Esophagus squamous epithelium (tissue), 5 donors: ENCODE data around the gene GRID2. TPM values are rescaled to one million over a fixed set of nuclear protein-coding genes. Genes with fewer than 3 reads are reported as not detected.

Source experiments
- DNase-seq: peaks from one replicate; lab custom pipeline; 2025; lab: John Stamatoyannopoulos, UW
- H3K27ac ChIP-seq, 4 donors: fragments of 200-600 bp; sonication (generic); one replicate each; pipeline ENCODE4 v1.5.1; 2016 to 2019; ENCODE audit warnings: mild to moderate bottlenecking in 1 of 4
- H3K27me3 ChIP-seq, 4 donors: fragments of 200-600 bp; sonication (generic); 1 replicate in 3 of 4; 2 replicates in 1 of 4; pipeline versions ENCODE4 v1.5.1 to v1.6.0; 2017 to 2021; ENCODE audit warnings: antibody characterized with exemption in 1 of 4
- H3K36me3 ChIP-seq, 3 donors: fragments of 200-600 bp; sonication (generic); one replicate each; pipeline ENCODE4 v1.5.1; 2016 to 2019
- H3K4me1 ChIP-seq, 3 donors: fragments of 200-600 bp; sonication (generic); one replicate each; pipeline ENCODE4 v1.5.1; 2017 to 2019
- H3K4me3 ChIP-seq, 4 donors: fragments of 200-600 bp; sonication (generic); 1 replicate in 3 of 4; 2 replicates in 1 of 4; pipeline ENCODE4 v1.5.1; 2016 to 2019; ENCODE audit warnings: mild to moderate bottlenecking in 2 of 4, moderate library complexity in 1 of 4
- H3K9me3 ChIP-seq, 3 donors: fragments of 200-600 bp; sonication (generic); one replicate each; pipeline ENCODE4 v1.5.1; 2016 to 2019
- CTCF ChIP-seq, 6 experiments: fragments of 450-650 bp in 4 of 6; fragments of 200-600 bp in 2 of 6; sonication (generic) in 2 of 6; IDR thresholded peaks; one replicate each; pipeline ENCODE4 v1.5.1; 2016 to 2019; ENCODE audit warnings: antibody characterized with exemption in 6 of 6, mild to moderate bottlenecking in 4 of 6, moderate library complexity in 4 of 6
- POLR2A ChIP-seq, 4 donors: fragments of 450-650 bp; IDR thresholded peaks; one replicate each; pipeline ENCODE4 v1.6.1; 2017; ENCODE audit warnings: antibody characterized with exemption in 4 of 4, mild to moderate bottlenecking in 4 of 4, moderate library complexity in 3 of 4
- WGBS, 2 donors: methylation state at CpG; one replicate each; pipeline ENCODE4 v1.1.5; 2018; 5-methylcytosine and 5-hydroxymethylcytosine counted together
- intact Hi-C: fragments of 100-400 bp; cut with DNase I; formaldehyde crosslinking; loops from one replicate; pipeline ENCODE4 v1.15.0; 2022
- total RNA-seq, 4 donors: library from RNA; depleted of rRNA; stranded (reverse); fragments of >200 nt; gene quantifications; one replicate each; pipeline ENCODE4 v1.1.0, GENCODE V29; 2016
- donor health status: DM: yes; HTN: yes; CAD: no.

GRID2 gene
- total RNA-seq, 4 donors from 2014 or later: not detected

DNA sequence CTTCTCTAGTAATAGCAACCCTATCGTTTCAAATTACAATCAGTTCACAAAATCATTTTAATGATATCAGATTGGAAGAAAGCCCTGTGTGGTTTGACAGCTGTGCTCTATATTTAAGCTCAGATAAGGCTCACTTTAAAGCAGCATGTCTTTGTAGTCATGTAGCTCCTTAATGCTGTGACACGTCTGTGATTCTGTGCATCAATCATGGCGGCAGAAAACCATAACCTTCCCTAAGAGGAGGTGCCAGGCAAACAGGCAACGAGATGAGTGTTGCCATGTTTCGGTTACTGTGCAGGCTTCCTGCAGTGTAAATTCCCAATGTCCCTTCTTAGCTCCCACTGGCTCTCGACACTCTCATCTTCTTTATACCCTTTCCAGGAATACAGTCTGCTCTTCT lies 212.7 kb downstream of the GRID2 start:
- Histone ChIP-seq H3K4me1 (no peaks in the 10 kb centered on the region), H3K27me3 (no peaks in the 10 kb centered on the region), H3K36me3 (no peaks in the 10 kb centered on the region), H3K27ac (no peak overlapping the region), H3K9me3 (no peaks in the 10 kb centered on the region), H3K4me3 (no peak overlapping the region)
- TF ChIP-seq POLR2A (IDR thresholded peaks at IDR 0.05) (no peak), CTCF (IDR thresholded peaks at IDR 0.05) (no peak)
- intact Hi-C loops: no loop called here
- WGBS, 2 donors: 74 to 75% methylated on average over 6 of the region's 6 CpGs
- DNase-seq: no peak

DNA sequence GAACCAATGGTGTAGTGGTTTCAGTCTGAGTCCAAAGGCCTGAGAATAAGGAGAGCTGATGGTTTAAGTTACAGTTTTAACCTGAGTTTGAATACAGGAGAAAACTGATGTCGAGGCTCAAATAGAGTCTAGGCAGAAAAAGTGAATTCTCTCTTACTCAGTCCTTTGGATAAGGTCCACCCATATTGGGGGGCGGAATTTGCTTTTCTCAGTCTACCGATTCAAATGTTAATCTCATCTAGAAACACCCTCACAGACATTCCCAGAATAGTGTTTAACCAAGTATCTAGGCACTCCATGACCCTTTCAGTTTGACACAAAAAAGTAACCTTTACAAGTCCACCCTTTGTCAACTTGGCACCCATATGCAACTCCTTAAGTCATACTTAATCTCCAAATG lies 216.0 kb downstream of the GRID2 start:
- intact Hi-C loops: no loop called here

DNA sequence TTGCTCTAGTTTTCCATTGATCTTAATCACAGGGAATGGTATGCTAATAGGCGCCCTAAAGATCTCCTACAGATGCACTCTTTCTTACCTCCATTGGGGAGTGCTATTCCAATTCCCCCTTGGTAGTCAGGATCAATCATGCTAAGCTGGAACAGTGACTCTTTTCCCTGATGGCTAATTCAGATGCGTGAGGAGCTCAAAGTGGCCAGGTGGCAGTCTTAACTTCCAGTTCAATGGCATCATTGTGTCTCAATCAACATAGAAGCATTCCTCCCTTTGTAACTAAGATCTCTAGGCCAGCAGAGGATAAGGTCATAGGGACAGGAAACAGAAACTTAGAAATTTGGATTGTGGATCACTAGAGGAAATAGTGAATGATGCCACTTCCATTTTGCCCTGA lies 216.8 kb downstream of the GRID2 start:
- WGBS, 2 donors: 56 to 100% methylated on average over 1 to 2 of the region's 2 CpGs
- H3K27me3 ChIP-seq: no peaks in the 10 kb centered on the region
- no peak for TF ChIP-seq CTCF (IDR thresholded peaks at IDR 0.05)
- no peak for TF ChIP-seq POLR2A (IDR thresholded peaks at IDR 0.05)
- no peaks in the 10 kb centered on the region for H3K4me1 ChIP-seq
- H3K9me3 ChIP-seq: no peaks in the 10 kb centered on the region
- H3K27ac ChIP-seq: no peak overlapping the region
- no peak overlapping the region for H3K4me3 ChIP-seq
- no peak for DNase-seq
- intact Hi-C loops: no loop called here
- no peaks in the 10 kb centered on the region for H3K36me3 ChIP-seq

More for the DNA sequence above, 216.0 kb downstream of the GRID2 start:
- no peaks in the 10 kb centered on the region for H3K36me3 ChIP-seq
- H3K27ac ChIP-seq: no peak overlapping the region
- no peaks in the 10 kb centered on the region for H3K27me3 ChIP-seq
- H3K4me1 ChIP-seq: no peaks in the 10 kb centered on the region
- no peak for DNase-seq
- 85 to 88% methylated on average over 3 of the region's 3 CpGs for WGBS, 2 donors
- H3K4me3 ChIP-seq: no peak overlapping the region
- TF ChIP-seq CTCF (IDR thresholded peaks at IDR 0.05): no peak
- no peak for TF ChIP-seq POLR2A (IDR thresholded peaks at IDR 0.05)
- no peaks in the 10 kb centered on the region for H3K9me3 ChIP-seq

DNA sequence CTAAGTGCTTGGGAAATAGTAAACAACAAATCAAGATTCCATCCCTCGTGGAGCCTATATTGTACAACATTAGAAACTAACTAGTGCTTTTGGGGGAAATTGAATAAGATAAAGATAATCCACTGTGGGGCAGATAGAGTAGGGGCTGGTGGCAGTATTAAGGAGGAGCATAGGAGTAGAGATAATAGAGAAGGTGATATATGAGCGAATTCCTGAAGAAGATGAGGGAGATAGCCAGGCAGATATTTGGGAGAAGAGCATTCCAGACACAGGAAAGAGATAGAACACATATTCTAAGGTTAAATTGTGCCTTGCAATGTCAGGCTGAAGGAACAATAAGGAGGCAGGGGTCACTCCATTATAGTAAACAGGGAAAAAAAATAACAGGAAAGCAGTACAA lies 218.2 kb downstream of the GRID2 start:
- no peak overlapping the region for H3K27ac ChIP-seq
- no peak overlapping the region for H3K4me3 ChIP-seq
- H3K9me3 ChIP-seq: no peaks in the 10 kb centered on the region
- H3K27me3 ChIP-seq: no peaks in the 10 kb centered on the region
- WGBS, 2 donors: 59 to 81% methylated on average over 2 of the region's 2 CpGs
- intact Hi-C loops: no loop called here
- TF ChIP-seq POLR2A (IDR thresholded peaks at IDR 0.05) (no peak), CTCF (IDR thresholded peaks at IDR 0.05) (no peak)
- no peaks in the 10 kb centered on the region for H3K4me1 ChIP-seq
- DNase-seq: no peak
- no peaks in the 10 kb centered on the region for H3K36me3 ChIP-seq

GRCh38 chr4:92522356-92522755 lies 218.6 kb downstream of the GRID2 start:
- no peaks in the 10 kb centered on the region for H3K9me3 ChIP-seq
- no peak overlapping the region for H3K27ac ChIP-seq
- TF ChIP-seq CTCF (IDR thresholded peaks at IDR 0.05): no peak
- no peak for DNase-seq
- intact Hi-C loops: no loop called here
- H3K4me1 ChIP-seq: no peaks in the 10 kb centered on the region
- no peaks in the 10 kb centered on the region for H3K36me3 ChIP-seq
- no peaks in the 10 kb centered on the region for H3K27me3 ChIP-seq
- 40 to 44% methylated on average over 3 of the region's 3 CpGs for WGBS, 2 donors
- H3K4me3 ChIP-seq: no peak overlapping the region
